ENCODE results near the gene NUTF2. TPM values are rescaled to one million over a fixed set of nuclear protein-coding genes. Genes with fewer than 3 reads are reported as not detected.

The NUTF2 gene
- 164 and 193 TPM in 2 replicates for total RNA-seq

GRCh38 chr16:67846320-67847063 is at the start of gene NUTF2:
TSS of gene NUTF2 (plus strand) at chr16:67846933. CDS start at chr16:67865131, 18,198 bp downstream.
- peak; percentile 90 to 95 for DNase-seq (ENCODE audit: low read depth in 2 of 2)

- DNase-seq (ENCODE audit: low read depth in 2 of 2) = no peak
These were observed 46.3 kb upstream of the NUTF2 start for GRCh38 chr16:67800338-67800926.

GRCh38 chr16:67801241-67801640 is 45.5 kb upstream of the NUTF2 start:
- DNase-seq (ENCODE audit: low read depth in 2 of 2) = no peak

GRCh38 chr16:67801883-67802282 is 44.9 kb upstream of the NUTF2 start:
- no peak for DNase-seq (ENCODE audit: low read depth in 2 of 2)

GRCh38 chr16:67803894-67804293 is 42.8 kb upstream of the NUTF2 start:
- no peak for DNase-seq (ENCODE audit: low read depth in 2 of 2)

GRCh38 chr16:67804853-67805542 is 41.7 kb upstream of the NUTF2 start:
- DNase-seq (ENCODE audit: low read depth in 2 of 2) = peak; percentile 13 to 48

- no peak for DNase-seq (ENCODE audit: low read depth in 2 of 2)
These were observed 40.9 kb upstream of the NUTF2 start for GRCh38 chr16:67805718-67806427.

- DNase-seq (ENCODE audit: low read depth in 2 of 2) = peak; percentile 99
These were observed 40.1 kb upstream of the NUTF2 start, which contains the start of the genes RANBP10 and TSNAXIP1 for GRCh38 chr16:67806428-67807147. TSS of gene RANBP10 (minus strand) at chr16:67806560. CDS start at chr16:67806536, 24 bp downstream. TSS of gene TSNAXIP1 (plus strand) at chr16:67806889. CDS start at chr16:67807150, 261 bp downstream.

- no peak for DNase-seq (ENCODE audit: low read depth in 2 of 2)
These were observed 39.5 kb upstream of the NUTF2 start for GRCh38 chr16:67807148-67807682.

- no peak for DNase-seq (ENCODE audit: low read depth in 2 of 2)
These were observed 34.8 kb upstream of the NUTF2 start for GRCh38 chr16:67811899-67812298.

GRCh38 chr16:67814567-67814966 is 32.2 kb upstream of the NUTF2 start:
- no peak for DNase-seq (ENCODE audit: low read depth in 2 of 2)

GRCh38 chr16:67820608-67821259 is 26.0 kb upstream of the NUTF2 start:
- DNase-seq (ENCODE audit: low read depth in 2 of 2) = no peak

- no peak for DNase-seq (ENCODE audit: low read depth in 2 of 2)
These were observed 24.2 kb upstream of the NUTF2 start for GRCh38 chr16:67822511-67822910.

- no peak for DNase-seq (ENCODE audit: low read depth in 2 of 2)
These were observed 21.6 kb upstream of the NUTF2 start for GRCh38 chr16:67825119-67825518.

GRCh38 chr16:67825906-67826305 is 20.8 kb upstream of the NUTF2 start:
- no peak for DNase-seq (ENCODE audit: low read depth in 2 of 2)

- no peak for DNase-seq (ENCODE audit: low read depth in 2 of 2)
These were observed 18.1 kb upstream of the NUTF2 start for GRCh38 chr16:67828651-67829050.

- DNase-seq (ENCODE audit: low read depth in 2 of 2) = peak; percentile 16 to 59
These were observed 13.7 kb upstream of the NUTF2 start for GRCh38 chr16:67833030-67833414.

GRCh38 chr16:67833415-67834241 is 13.1 kb upstream of the NUTF2 start:
- peak; percentile 89 to 92 for DNase-seq (ENCODE audit: low read depth in 2 of 2)

GRCh38 chr16:67834242-67834614 is 12.5 kb upstream of the NUTF2 start:
- DNase-seq (ENCODE audit: low read depth in 2 of 2) = no peak

Measured in lung microvascular endothelial cell (primary cell).